RWPE2 (cell line): ENCODE data around the gene ZG16.

Source experiments
- ATAC-seq: fragments of 200-7000 bp; cut with Tn5 transposase; 3 replicates; pipeline ENCODE4 v1.9.1; 2021; ENCODE audit warnings: low read depth
- DNase-seq: peaks from one replicate; pipeline ENCODE4 v3.0.0-alpha.2; 2020; ENCODE audit warnings: low spot score
- H3K27ac ChIP-seq: fragments of 450-650 bp; 2 replicates; pipeline ENCODE4 v1.5.1; 2017; ENCODE audit warnings: mild to moderate bottlenecking; ENCODE audit not compliant: poor library complexity, severe bottlenecking
- H3K27me3 ChIP-seq: fragments of 250-450 bp; sonication (Bioruptor Pico); 2 replicates; pipeline ENCODE4 v1.5.1; 2021; ENCODE audit warnings: mild to moderate bottlenecking, moderate library complexity; ENCODE audit not compliant: insufficient read depth, poor library complexity, severe bottlenecking
- H3K36me3 ChIP-seq: fragments of 250-450 bp; sonication (Bioruptor Pico); 2 replicates; pipeline ENCODE4 v1.5.1; 2020; ENCODE audit warnings: low read depth, mild to moderate bottlenecking, moderate library complexity
- H3K4me1 ChIP-seq: fragments of 250-450 bp; sonication (Bioruptor Pico); 2 replicates; pipeline ENCODE4 v1.5.1; 2021; ENCODE audit warnings: mild to moderate bottlenecking, moderate library complexity; ENCODE audit not compliant: insufficient read depth, poor library complexity, severe bottlenecking
- H3K4me3 ChIP-seq: fragments of 250-450 bp; sonication (Bioruptor Pico); 2 replicates; pipeline ENCODE4 v1.5.1; 2021; ENCODE audit warnings: mild to moderate bottlenecking, moderate library complexity; ENCODE audit not compliant: severe bottlenecking
- H3K9me3 ChIP-seq: fragments of 250-450 bp; sonication (Bioruptor Pico); 2 replicates; pipeline ENCODE4 v1.5.1; 2021; ENCODE audit warnings: mild to moderate bottlenecking, moderate library complexity; ENCODE audit not compliant: severe bottlenecking
- TF ChIP-seq, protein P1 (sequence below): fragments of 450-650 bp; IDR thresholded peaks from one replicate; pipeline ENCODE4 v1.5.1; 2017; ENCODE audit warnings: mild to moderate bottlenecking, moderate library complexity; ENCODE audit not compliant: poor library complexity, severe bottlenecking

Gene ZG16

DNA sequence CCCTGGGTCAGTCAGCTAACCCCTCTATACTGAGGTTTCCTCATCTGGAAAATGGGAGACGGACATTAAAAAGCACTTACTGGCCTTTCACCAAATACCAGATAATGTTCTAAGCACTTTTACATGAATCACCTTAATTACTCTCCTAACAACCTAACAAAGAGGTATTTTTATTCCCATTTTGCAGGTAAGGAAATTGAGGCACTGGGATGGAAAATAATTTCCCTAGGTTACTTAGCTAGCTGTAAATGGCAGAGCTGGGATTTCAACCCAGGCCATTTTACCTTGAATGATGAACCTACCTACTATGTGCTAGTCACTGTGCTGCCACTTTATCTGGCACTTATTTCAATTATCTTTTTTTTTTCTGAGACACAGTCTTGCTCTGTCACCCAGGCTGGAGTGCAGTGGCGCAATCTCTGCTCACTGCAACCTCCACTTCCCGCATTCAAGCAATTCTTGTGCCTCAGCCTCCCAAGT, 16.2 kb downstream of the ZG16 start:
- no peaks in the 10 kb centered on the region for H3K9me3 ChIP-seq
- ATAC-seq (no peak), DNase-seq (no peak)
- no peak overlapping the region for H3K27ac ChIP-seq
- H3K4me3 ChIP-seq, result no peak overlapping the region
- TF ChIP-seq, protein P1, sequence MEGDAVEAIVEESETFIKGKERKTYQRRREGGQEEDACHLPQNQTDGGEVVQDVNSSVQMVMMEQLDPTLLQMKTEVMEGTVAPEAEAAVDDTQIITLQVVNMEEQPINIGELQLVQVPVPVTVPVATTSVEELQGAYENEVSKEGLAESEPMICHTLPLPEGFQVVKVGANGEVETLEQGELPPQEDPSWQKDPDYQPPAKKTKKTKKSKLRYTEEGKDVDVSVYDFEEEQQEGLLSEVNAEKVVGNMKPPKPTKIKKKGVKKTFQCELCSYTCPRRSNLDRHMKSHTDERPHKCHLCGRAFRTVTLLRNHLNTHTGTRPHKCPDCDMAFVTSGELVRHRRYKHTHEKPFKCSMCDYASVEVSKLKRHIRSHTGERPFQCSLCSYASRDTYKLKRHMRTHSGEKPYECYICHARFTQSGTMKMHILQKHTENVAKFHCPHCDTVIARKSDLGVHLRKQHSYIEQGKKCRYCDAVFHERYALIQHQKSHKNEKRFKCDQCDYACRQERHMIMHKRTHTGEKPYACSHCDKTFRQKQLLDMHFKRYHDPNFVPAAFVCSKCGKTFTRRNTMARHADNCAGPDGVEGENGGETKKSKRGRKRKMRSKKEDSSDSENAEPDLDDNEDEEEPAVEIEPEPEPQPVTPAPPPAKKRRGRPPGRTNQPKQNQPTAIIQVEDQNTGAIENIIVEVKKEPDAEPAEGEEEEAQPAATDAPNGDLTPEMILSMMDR, result no peak
- H3K4me1 ChIP-seq, result peaks cover 3% of the 10 kb centered on the region
- H3K27me3 ChIP-seq, result no peaks in the 10 kb centered on the region
- peaks cover 51% of the 10 kb centered on the region for H3K36me3 ChIP-seq

DNA sequence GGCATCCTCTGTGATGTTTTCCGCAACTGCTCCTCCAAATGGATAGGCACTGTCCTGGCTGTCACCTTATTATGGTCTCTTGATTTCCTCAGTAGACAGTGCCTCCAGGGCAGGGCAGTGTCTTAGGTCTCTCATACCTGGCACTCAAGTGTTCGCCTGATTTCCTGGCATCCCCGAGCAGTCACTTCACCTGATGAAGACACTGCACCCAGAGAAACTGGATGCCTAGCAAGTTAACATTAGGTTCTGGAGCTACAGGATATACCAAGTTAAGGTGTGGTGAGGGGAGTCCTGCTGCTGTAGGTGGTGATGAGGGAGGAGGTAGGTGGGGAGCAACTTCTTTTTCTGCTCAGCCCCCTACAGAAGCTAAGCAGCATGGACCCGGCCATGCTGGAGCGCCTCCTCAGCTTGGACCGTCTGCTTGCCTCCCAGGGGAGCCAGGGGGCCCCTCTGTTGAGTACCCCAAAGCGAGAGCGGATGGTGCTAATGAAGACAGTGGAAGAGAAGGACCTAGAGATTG, 24.4 kb downstream of the ZG16 start:
- Histone ChIP-seq H3K4me3 (no peak overlapping the region), H3K27ac (no peak overlapping the region), H3K36me3 (peaks cover 51% of the 10 kb centered on the region), H3K9me3 (no peaks in the 10 kb centered on the region), H3K27me3 (no peaks in the 10 kb centered on the region), H3K4me1 (no peaks in the 10 kb centered on the region)
- DNase-seq (no peak), ATAC-seq (no peak)
- TF ChIP-seq, protein P1, result no peak

DNA sequence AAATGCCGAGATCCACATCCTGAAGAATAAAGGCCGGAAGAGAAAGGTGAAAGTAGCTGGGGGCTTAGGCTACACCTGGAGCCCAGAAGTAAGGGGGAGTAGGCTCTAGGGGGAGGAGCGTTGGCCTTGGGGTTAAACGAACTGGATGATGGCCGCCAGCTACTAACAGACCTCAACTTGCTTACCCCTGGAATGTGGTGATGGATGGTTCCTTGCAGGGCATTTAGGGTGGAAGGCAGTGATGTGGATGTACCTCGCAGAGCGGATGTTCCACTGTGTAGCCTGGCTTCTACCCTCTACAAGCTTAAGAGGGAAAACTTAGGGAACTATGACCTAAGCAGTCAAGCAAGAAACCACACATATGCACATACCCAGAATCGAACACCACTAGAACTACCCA, 26.0 kb downstream of the ZG16 start:
- ATAC-seq (no peak), DNase-seq (no peak)
- H3K36me3 ChIP-seq, result peaks cover 51% of the 10 kb centered on the region
- no peaks in the 10 kb centered on the region for H3K9me3 ChIP-seq
- no peaks in the 10 kb centered on the region for H3K27me3 ChIP-seq
- H3K4me1 ChIP-seq, result peaks cover 7% of the 10 kb centered on the region
- TF ChIP-seq, protein P1, result no peak
- peak overlapping the region; percentile 92 for H3K27ac ChIP-seq
- no peak overlapping the region for H3K4me3 ChIP-seq

DNA sequence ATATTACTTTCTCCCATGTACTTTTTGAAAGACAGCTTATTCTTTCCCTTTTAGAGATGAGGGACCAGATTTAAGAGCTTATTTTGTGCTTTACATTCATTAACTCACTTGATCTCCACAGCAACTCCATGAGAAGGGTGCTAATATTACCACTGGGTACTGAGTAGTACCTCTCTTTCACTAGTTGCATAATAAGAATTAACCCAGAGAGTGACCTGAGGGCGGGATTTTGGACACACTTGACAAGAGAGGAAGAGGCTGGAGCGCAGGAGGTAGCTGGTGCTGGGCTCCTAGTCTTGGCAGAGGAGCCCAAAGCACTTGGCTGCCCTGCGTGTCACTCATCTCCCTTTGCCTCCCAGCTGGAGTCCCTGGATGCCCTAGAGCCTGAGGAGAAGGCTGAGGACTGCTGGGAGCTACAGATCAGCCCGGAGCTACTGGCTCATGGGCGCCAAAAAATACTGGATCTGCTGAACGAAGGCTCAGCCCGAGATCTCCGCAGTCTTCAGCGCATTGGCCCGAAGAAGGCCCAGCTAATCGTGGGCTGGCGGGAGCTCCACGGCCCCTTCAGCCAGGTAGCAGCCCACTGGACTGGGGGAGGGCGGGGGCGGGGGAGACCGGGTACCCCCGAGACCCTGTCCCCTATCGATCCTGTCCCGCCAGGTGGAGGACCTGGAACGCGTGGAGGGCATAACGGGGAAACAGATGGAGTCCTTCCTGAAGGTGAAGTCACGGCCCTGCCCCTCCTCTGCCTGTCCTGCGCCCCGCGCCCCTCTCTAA, 26.6 kb downstream of the ZG16 start:
- Histone ChIP-seq H3K4me1 (peaks cover 7% of the 10 kb centered on the region), H3K9me3 (no peaks in the 10 kb centered on the region), H3K36me3 (peaks cover 49% of the 10 kb centered on the region), H3K27me3 (no peaks in the 10 kb centered on the region), H3K27ac (peak overlapping the region; percentile 92), H3K4me3 (peak overlapping the region; percentile 36)
- ATAC-seq, result peak; percentile 1; the same call in 1 of the 3 replicates
- no peak for DNase-seq
- TF ChIP-seq, protein P1, result no peak
